Gastrocnemius medialis (tissue), 4 donors: ENCODE measurements around the gene BMPER.

Experiments used
- CTCF ChIP-seq, 5 experiments: fragments of 450-650 bp in 3 of 5; fragments of 200-600 bp in 2 of 5; sonication (generic) in 2 of 5; IDR thresholded peaks in 4 of 5; conservative IDR thresholded peaks in 1 of 5; 1 replicate in 4 of 5; 2 replicates in 1 of 5; pipeline ENCODE4 v1.5.1; 2016 to 2019; ENCODE audit warnings: antibody characterized with exemption in 5 of 5, mild to moderate bottlenecking in 3 of 5, moderate library complexity in 3 of 5
- POLR2A ChIP-seq, 2 donors: fragments of 450-650 bp; IDR thresholded peaks; one replicate each; pipeline ENCODE4 v1.6.1; 2017; ENCODE audit warnings: antibody characterized with exemption in 2 of 2, mild to moderate bottlenecking in 2 of 2, moderate library complexity in 2 of 2

- TF ChIP-seq CTCF (IDR thresholded peaks at IDR 0.05 in 4 of 5, conservative IDR thresholded peaks at IDR 0.05 in 1 of 5) (no peak), POLR2A (IDR thresholded peaks at IDR 0.05) (no peak)
These were observed 74.5 kb downstream of the BMPER start for GRCh38 chr7:33979807-33980355.
